ENCODE measurements around the gene SETDB2. TPM values are rescaled to one million over a fixed set of nuclear protein-coding genes. Genes with fewer than 3 reads are reported as not detected.

The SETDB2 gene
- total and polyA plus RNA-seq, 2 of the 13 experiments (the other 11 are each of a cell fraction or from before 2014, with no cell fraction given) = 8.1 to 8.7 TPM

DNA sequence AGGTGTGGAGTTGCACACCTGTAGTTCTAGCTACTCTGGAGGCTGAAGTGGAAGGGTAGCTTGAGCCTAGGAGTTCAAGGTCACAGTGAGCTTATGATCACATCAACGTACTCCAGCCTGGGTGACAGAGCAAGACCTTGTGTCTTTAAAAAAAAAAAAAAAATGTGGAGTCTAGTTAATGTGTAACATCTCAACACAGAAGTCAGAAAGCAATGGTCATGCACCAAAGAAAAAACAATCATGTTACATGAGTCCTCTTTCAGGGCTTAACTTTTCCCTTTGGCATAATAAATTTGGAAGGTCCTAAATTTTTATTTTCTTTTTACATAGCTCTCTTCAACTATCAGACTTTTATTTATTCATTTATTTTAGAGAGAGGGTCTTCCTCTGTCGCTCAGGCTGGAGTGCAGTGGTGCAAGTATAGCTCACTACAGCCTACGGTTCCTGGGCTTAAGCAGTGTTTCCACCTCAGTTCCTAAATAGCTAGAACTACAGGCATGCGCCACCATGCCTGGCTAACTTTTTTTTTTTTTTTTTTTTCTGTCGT is 22.3 kb downstream of the SETDB2 start (continued):
- TF ChIP-seq, protein P1, sequence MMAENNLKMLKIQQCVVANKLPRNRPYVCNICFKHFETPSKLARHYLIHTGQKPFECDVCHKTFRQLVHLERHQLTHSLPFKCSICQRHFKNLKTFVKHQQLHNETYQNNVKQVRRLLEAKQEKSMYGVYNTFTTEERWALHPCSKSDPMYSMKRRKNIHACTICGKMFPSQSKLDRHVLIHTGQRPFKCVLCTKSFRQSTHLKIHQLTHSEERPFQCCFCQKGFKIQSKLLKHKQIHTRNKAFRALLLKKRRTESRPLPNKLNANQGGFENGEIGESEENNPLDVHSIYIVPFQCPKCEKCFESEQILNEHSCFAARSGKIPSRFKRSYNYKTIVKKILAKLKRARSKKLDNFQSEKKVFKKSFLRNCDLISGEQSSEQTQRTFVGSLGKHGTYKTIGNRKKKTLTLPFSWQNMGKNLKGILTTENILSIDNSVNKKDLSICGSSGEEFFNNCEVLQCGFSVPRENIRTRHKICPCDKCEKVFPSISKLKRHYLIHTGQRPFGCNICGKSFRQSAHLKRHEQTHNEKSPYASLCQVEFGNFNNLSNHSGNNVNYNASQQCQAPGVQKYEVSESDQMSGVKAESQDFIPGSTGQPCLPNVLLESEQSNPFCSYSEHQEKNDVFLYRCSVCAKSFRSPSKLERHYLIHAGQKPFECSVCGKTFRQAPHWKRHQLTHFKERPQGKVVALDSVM (CRISPR knock-in tag; IDR thresholded peaks at IDR 0.05) = no peak
- TF ChIP-seq SRF (IDR thresholded peaks at IDR 0.05; ENCODE audit: low read depth, low read length) (no peak), ZBTB3 (CRISPR knock-in tag; IDR thresholded peaks at IDR 0.05; ENCODE audit: borderline replicate concordance, low read depth) (no peak), AKAP8 (CRISPR knock-in tag; IDR thresholded peaks at IDR 0.05) (no peak), KLF16 (CRISPR knock-in tag; IDR thresholded peaks at IDR 0.05) (no peak), ZNF136 (CRISPR knock-in tag; IDR thresholded peaks at IDR 0.05; ENCODE audit: low read depth) (no peak), MEF2D (CRISPR knock-in tag; IDR thresholded peaks at IDR 0.05) (no peak), ZSCAN29 (CRISPR knock-in tag; conservative IDR thresholded peaks at IDR 0.05) (no peak), BHLHE40 (IDR thresholded peaks at IDR 0.05; ENCODE audit: low read length) (no peak), ZKSCAN8 (CRISPR knock-in tag; IDR thresholded peaks at IDR 0.05; ENCODE audit: borderline replicate concordance) (no peak), ZEB1 (IDR thresholded peaks at IDR 0.05; ENCODE audit: insufficient replicate concordance, low read depth) (peak; percentile 63), REPIN1 (CRISPR knock-in tag; IDR thresholded peaks at IDR 0.05; ENCODE audit: borderline replicate concordance, low read depth) (0 out of 2 replicates have a peak, but pooled peaks have one; percentile 16), ZNF83 (CRISPR knock-in tag; IDR thresholded peaks at IDR 0.05; ENCODE audit: borderline replicate concordance) (no peak), ZNF775 (CRISPR knock-in tag; IDR thresholded peaks at IDR 0.05; ENCODE audit: borderline replicate concordance) (no peak), ZMYM4 (CRISPR knock-in tag; IDR thresholded peaks at IDR 0.05) (no peak), CREB1 (IDR thresholded peaks at IDR 0.05) (no peak), CREB1 (CRISPR knock-in tag; IDR thresholded peaks at IDR 0.05) (0 out of 2 replicates have a peak, but pooled peaks have one; percentile 18), SMARCE1 (IDR thresholded peaks at IDR 0.05; ENCODE audit: borderline replicate concordance) (no peak), KDM1A (CRISPR knock-in tag; IDR thresholded peaks at IDR 0.05) (no peak), SMC3 (IDR thresholded peaks at IDR 0.05; ENCODE audit: low read length) (no peak)
- TF ChIP-seq, protein P2, sequence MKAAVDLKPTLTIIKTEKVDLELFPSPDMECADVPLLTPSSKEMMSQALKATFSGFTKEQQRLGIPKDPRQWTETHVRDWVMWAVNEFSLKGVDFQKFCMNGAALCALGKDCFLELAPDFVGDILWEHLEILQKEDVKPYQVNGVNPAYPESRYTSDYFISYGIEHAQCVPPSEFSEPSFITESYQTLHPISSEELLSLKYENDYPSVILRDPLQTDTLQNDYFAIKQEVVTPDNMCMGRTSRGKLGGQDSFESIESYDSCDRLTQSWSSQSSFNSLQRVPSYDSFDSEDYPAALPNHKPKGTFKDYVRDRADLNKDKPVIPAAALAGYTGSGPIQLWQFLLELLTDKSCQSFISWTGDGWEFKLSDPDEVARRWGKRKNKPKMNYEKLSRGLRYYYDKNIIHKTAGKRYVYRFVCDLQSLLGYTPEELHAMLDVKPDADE (CRISPR knock-in tag; IDR thresholded peaks at IDR 0.05) = no peak
- TF ChIP-seq, protein P3, sequence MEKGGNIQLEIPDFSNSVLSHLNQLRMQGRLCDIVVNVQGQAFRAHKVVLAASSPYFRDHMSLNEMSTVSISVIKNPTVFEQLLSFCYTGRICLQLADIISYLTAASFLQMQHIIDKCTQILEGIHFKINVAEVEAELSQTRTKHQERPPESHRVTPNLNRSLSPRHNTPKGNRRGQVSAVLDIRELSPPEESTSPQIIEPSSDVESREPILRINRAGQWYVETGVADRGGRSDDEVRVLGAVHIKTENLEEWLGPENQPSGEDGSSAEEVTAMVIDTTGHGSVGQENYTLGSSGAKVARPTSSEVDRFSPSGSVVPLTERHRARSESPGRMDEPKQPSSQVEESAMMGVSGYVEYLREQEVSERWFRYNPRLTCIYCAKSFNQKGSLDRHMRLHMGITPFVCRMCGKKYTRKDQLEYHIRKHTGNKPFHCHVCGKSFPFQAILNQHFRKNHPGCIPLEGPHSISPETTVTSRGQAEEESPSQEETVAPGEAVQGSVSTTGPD (CRISPR knock-in tag; IDR thresholded peaks at IDR 0.05) = no peak
- TF ChIP-seq, protein P4, sequence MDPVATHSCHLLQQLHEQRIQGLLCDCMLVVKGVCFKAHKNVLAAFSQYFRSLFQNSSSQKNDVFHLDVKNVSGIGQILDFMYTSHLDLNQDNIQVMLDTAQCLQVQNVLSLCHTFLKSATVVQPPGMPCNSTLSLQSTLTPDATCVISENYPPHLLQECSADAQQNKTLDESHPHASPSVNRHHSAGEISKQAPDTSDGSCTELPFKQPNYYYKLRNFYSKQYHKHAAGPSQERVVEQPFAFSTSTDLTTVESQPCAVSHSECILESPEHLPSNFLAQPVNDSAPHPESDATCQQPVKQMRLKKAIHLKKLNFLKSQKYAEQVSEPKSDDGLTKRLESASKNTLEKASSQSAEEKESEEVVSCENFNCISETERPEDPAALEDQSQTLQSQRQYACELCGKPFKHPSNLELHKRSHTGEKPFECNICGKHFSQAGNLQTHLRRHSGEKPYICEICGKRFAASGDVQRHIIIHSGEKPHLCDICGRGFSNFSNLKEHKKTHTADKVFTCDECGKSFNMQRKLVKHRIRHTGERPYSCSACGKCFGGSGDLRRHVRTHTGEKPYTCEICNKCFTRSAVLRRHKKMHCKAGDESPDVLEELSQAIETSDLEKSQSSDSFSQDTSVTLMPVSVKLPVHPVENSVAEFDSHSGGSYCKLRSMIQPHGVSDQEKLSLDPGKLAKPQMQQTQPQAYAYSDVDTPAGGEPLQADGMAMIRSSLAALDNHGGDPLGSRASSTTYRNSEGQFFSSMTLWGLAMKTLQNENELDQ (CRISPR knock-in tag; IDR thresholded peaks at IDR 0.05; ENCODE audit: borderline replicate concordance) = no peak
